CD4-positive, alpha-beta memory T cell (primary cell): ENCODE data around the gene EBF4. TPM values are rescaled to one million over a fixed set of nuclear protein-coding genes. Genes with fewer than 3 reads are reported as not detected.

Source experiments
- CTCF ChIA-PET: fragments of 350-600 bp; sonication (Branson Sonifier 250); formaldehyde crosslinking; loops from one replicate; lab custom pipeline; 2021; ENCODE audit warnings: inconsistent platforms; ENCODE audit not compliant: partially characterized antibody; lab: Charles Lee
- POLR2A ChIA-PET: fragments of 350-600 bp; sonication (Branson Sonifier 250); formaldehyde crosslinking; loops from one replicate; lab custom pipeline; 2021; ENCODE audit not compliant: partially characterized antibody; lab: Charles Lee
- DNase-seq, 5 donors: peaks; one replicate each; pipeline versions ENCODE4 v3.0.0 to v3.0.0-alpha.2; 2020 to 2022; ENCODE audit warnings: mixed read lengths in 1 of 5
- H3K27ac ChIP-seq: one replicate; pipeline ENCODE4 v1.7.0; 2013; ENCODE audit warnings: low read depth, low read length
- H3K27me3 ChIP-seq: 2 replicates; pipeline ENCODE4 v1.7.0; 2013; ENCODE audit warnings: mild to moderate bottlenecking, low read length, moderate library complexity; ENCODE audit not compliant: insufficient read depth
- H3K36me3 ChIP-seq: 2 replicates; pipeline ENCODE4 v1.7.0; 2013; ENCODE audit warnings: mild to moderate bottlenecking, low read length, moderate library complexity; ENCODE audit not compliant: insufficient read depth
- H3K4me1 ChIP-seq: 2 replicates; pipeline ENCODE4 v1.7.0; 2013; ENCODE audit warnings: mild to moderate bottlenecking, low read length, moderate library complexity; ENCODE audit not compliant: insufficient read depth
- H3K4me3 ChIP-seq, 2 donors: one replicate each; pipeline ENCODE4 v1.7.0; 2013; ENCODE audit warnings: low read length in 2 of 2, mild to moderate bottlenecking in 1 of 2
- H3K9me3 ChIP-seq, 2 donors: one replicate each; pipeline ENCODE4 v1.7.0; 2013; ENCODE audit warnings: low read length in 2 of 2, control low read depth in 1 of 2; ENCODE audit not compliant: control insufficient read depth in 1 of 2
- H3K27ac Mint-ChIP-seq, 7 donors: one replicate each; pipeline ENCODE4 v1.8.0; 2020 to 2021; ENCODE audit warnings: mixed read lengths in 7 of 7, mild to moderate bottlenecking in 6 of 7, inconsistent platforms in 3 of 7, moderate library complexity in 3 of 7
- H3K27me3 Mint-ChIP-seq, 2 donors: one replicate each; pipeline ENCODE4 v1.8.0; 2020 to 2021; ENCODE audit warnings: mixed read lengths in 2 of 2
- H3K36me3 Mint-ChIP-seq, 2 donors: one replicate each; pipeline ENCODE4 v1.8.0; 2020 to 2021; ENCODE audit warnings: mixed read lengths in 2 of 2, inconsistent platforms in 1 of 2, mild to moderate bottlenecking in 1 of 2
- H3K4me1 Mint-ChIP-seq, 4 donors: one replicate each; pipeline ENCODE4 v1.8.0; 2020 to 2021; ENCODE audit warnings: mixed read lengths in 4 of 4, mild to moderate bottlenecking in 1 of 4
- H3K4me3 Mint-ChIP-seq, 8 donors: one replicate each; pipeline ENCODE4 v1.8.0; 2020 to 2021; ENCODE audit warnings: mixed read lengths in 8 of 8, mild to moderate bottlenecking in 7 of 8, moderate library complexity in 6 of 8, inconsistent platforms in 3 of 8
- H3K9me3 Mint-ChIP-seq, 8 donors: one replicate each; pipeline ENCODE4 v1.8.0; 2020 to 2021; ENCODE audit warnings: mixed read lengths in 8 of 8, mild to moderate bottlenecking in 5 of 8, inconsistent platforms in 3 of 8, moderate library complexity in 1 of 8
- intact Hi-C: fragments of 100-400 bp; cut with micrococcal nuclease; formaldehyde crosslinking; loops from one replicate; pipeline ENCODE4 v1.15.1; 2023
- polyA plus RNA-seq, 2 donors: library from polyadenylated mRNA; unstranded; fragments of 300-500 nt; fragmentation: Illumina TruSeq; gene quantifications; one replicate each; pipeline ENCODE4 v1.2.3, GENCODE V29; 2021
- total RNA-seq, 2 experiments: library from RNA; stranded (reverse); gene quantifications; one replicate each; pipeline ENCODE4 v1.2.3, GENCODE V29; 2021

Gene EBF4
- total and polyA plus RNA-seq, 4 experiments from 2014 or later, result 0.65 to 3.1 (median 2.8) TPM; not detected in 1

- no peaks in the 10 kb centered on the region for H3K4me1 ChIP-seq
- H3K4me3 ChIP-seq, result no peak overlapping the region
- intact Hi-C loops, result no loop called here
- Mint-ChIP-seq H3K36me3 (no peaks in the 10 kb centered on the region), H3K4me3 (no peak overlapping the region), H3K27ac (no peak overlapping the region), H3K4me1 (no peaks in the 10 kb centered on the region), H3K27me3 (peaks cover 23 to 28% of the 10 kb centered on the region in 2 donors), H3K9me3 (peaks cover 0 to 4% (median 0%) of the 10 kb centered on the region in 8 donors)
- no peaks in the 10 kb centered on the region for H3K9me3 ChIP-seq
- H3K36me3 ChIP-seq, result no peaks in the 10 kb centered on the region
- H3K27ac ChIP-seq, result no peak overlapping the region
- POLR2A ChIA-PET, result no interaction called here
- peaks cover 3% of the 10 kb centered on the region for H3K27me3 ChIP-seq
- no peak for DNase-seq
- CTCF ChIA-PET, result no interaction called here
Measured at GRCh38 chr20:2783908-2784566, 91.5 kb downstream of the EBF4 start.

DNA sequence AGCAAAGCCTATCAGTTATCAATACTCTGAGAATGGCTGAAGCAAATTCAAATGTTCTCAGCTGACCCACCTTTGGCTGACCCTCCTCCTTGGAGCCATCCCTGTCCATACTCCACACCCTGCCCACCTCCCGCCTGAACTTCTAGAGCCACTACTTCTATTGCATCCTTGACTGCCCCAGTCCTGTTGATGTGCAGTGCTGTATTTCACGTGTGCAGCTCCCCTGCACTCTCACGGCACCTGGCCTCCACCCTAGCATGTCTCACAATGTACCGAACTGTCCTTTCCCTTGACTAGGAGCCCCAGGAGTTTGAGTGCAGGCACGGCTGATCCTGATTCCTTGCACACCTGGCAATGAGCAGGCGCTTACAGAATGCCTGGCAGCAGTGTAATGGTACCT lies 100.9 kb downstream of the EBF4 start:
- H3K4me1 Mint-ChIP-seq, result peaks cover 0 to 1% (median 0%) of the 10 kb centered on the region in 4 donors
- H3K9me3 Mint-ChIP-seq, result no peaks in the 10 kb centered on the region
- peaks cover 5% of the 10 kb centered on the region for H3K27me3 ChIP-seq
- no peak overlapping the region for H3K27ac ChIP-seq
- peaks cover 24 to 47% of the 10 kb centered on the region in 2 donors for H3K27me3 Mint-ChIP-seq
- no peaks in the 10 kb centered on the region for H3K36me3 Mint-ChIP-seq
- POLR2A ChIA-PET, result no interaction called here
- H3K9me3 ChIP-seq, result no peaks in the 10 kb centered on the region
- H3K27ac Mint-ChIP-seq, result no peak overlapping the region
- DNase-seq, result no peak
- no peaks in the 10 kb centered on the region for H3K4me1 ChIP-seq
- intact Hi-C loops, result no loop called here
- no peak overlapping the region for H3K4me3 Mint-ChIP-seq
- no peak overlapping the region for H3K4me3 ChIP-seq
- H3K36me3 ChIP-seq, result no peaks in the 10 kb centered on the region
- CTCF ChIA-PET, result no interaction called here

DNA sequence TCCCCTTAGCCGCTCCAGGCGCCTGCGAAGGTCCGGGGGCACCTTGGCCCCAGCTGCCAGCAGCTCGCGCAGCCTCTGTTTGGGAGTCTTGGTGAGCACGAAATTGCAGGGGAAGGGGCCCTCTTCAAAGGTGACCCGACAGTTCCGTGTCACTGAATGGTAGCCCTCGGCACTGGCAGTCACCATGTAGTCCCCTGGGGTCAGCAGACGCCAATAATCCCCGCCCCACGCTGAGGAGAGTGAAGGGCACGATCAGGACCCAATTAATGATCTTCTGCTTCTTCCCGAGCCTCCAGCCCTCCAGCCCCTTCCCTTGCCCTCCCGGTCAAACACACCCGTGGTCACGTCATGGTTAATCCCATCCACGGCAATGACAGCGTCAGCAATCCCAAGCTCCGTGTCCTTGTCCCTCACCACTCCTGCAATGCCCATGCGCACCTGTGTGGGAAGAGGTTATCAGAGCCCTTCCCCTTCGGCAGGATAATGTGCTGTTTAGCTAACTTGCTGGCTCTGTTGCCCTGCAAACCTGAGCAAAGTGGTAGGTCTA lies 101.7 kb downstream of the EBF4 start:
- H3K4me1 Mint-ChIP-seq, result peaks cover 2 to 5% (median 5%) of the 10 kb centered on the region in 4 donors
- H3K4me3 Mint-ChIP-seq, result no peak overlapping the region
- Histone ChIP-seq H3K4me3 (no peak overlapping the region), H3K36me3 (no peaks in the 10 kb centered on the region), H3K27me3 (no peaks in the 10 kb centered on the region), H3K9me3 (no peaks in the 10 kb centered on the region), H3K4me1 (peaks cover 3% of the 10 kb centered on the region), H3K27ac (no peak overlapping the region)
- H3K27me3 Mint-ChIP-seq, result peaks cover 25 to 53% of the 10 kb centered on the region in 2 donors
- intact Hi-C loops, result no loop called here
- H3K36me3 Mint-ChIP-seq, result no peaks in the 10 kb centered on the region
- CTCF ChIA-PET, result no interaction called here
- POLR2A ChIA-PET, result interaction anchor here (0.7 kb wide), 1 partner anchor 14 kb away, joined by 3 read pairs; no protein-coding TSS in a partner anchor
- DNase-seq, result no peak
- H3K27ac Mint-ChIP-seq, result no peak overlapping the region
- H3K9me3 Mint-ChIP-seq, result no peaks in the 10 kb centered on the region

DNA sequence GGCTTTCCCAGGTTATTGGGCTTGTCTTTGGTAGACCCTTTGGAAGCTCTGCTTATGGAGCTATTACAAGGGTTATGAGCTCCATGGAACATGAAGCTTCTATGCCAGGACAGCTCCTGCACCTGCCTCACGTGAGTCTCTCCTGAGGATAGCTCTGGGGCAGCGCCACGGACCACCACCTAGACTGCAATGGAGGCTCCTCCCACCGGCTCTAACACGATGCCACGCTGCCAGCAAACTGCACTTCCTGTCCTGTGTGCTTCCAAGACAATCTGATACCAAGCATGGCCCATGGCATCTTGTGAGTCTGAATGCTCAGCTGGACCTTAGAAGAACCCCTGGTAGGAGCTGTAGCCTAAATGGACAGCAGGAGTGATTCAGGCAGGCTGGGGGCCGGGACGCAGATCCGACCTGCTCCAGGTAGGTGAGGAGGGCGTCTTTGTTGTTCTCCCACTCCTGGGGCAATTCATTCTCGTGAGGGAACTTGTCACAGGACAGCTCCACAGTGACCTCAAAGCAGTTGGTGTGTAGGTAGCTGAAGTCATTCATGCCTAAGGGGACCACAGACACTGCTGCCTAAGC lies 102.4 kb downstream of the EBF4 start:
- H3K4me1 ChIP-seq, result peaks cover 10% of the 10 kb centered on the region
- Mint-ChIP-seq H3K27me3 (peaks cover 29 to 56% of the 10 kb centered on the region in 2 donors), H3K4me1 (peaks cover 8 to 12% (median 11%) of the 10 kb centered on the region in 4 donors), H3K36me3 (no peaks in the 10 kb centered on the region), H3K4me3 (no peak overlapping the region), H3K9me3 (peaks cover 0 to under 1% (median 0%) of the 10 kb centered on the region in 8 donors), H3K27ac (no peak overlapping the region)
- H3K4me3 ChIP-seq, result no peak overlapping the region
- intact Hi-C loops, result no loop called here
- no peaks in the 10 kb centered on the region for H3K36me3 ChIP-seq
- H3K27me3 ChIP-seq, result peaks cover 4% of the 10 kb centered on the region
- CTCF ChIA-PET, result no interaction called here
- no peak overlapping the region for H3K27ac ChIP-seq
- POLR2A ChIA-PET, result interaction anchor here (0.7 kb wide), 1 partner anchor 13 kb away, joined by 3 read pairs; no protein-coding TSS in a partner anchor
- H3K9me3 ChIP-seq, result no peaks in the 10 kb centered on the region
- no peak for DNase-seq

- Mint-ChIP-seq H3K9me3 (peaks cover 0 to 2% (median 0%) of the 10 kb centered on the region in 8 donors), H3K4me1 (peaks cover 10 to 15% (median 14%) of the 10 kb centered on the region in 4 donors), H3K27ac (no peak overlapping the region), H3K27me3 (peaks cover 30 to 59% of the 10 kb centered on the region in 2 donors), H3K36me3 (no peaks in the 10 kb centered on the region), H3K4me3 (no peak overlapping the region)
- H3K27ac ChIP-seq, result no peak overlapping the region
- ChIA-PET POLR2A (no interaction called here), CTCF (no interaction called here)
- intact Hi-C loops, result no loop called here
- H3K36me3 ChIP-seq, result no peaks in the 10 kb centered on the region
- H3K4me3 ChIP-seq, result no peak overlapping the region
- DNase-seq, result no peak
- H3K4me1 ChIP-seq, result peaks cover 12% of the 10 kb centered on the region
- H3K9me3 ChIP-seq, result no peaks in the 10 kb centered on the region
- H3K27me3 ChIP-seq, result peaks cover 5% of the 10 kb centered on the region
Measured at GRCh38 chr20:2795451-2795850, 102.9 kb downstream of the EBF4 start.

- H3K4me3 Mint-ChIP-seq, result no peak overlapping the region
- H3K9me3 ChIP-seq, result no peaks in the 10 kb centered on the region
- peaks cover 18% of the 10 kb centered on the region for H3K4me1 ChIP-seq
- POLR2A ChIA-PET, result no interaction called here
- DNase-seq, result no peak
- no peaks in the 10 kb centered on the region for H3K36me3 Mint-ChIP-seq
- no peak overlapping the region for H3K27ac Mint-ChIP-seq
- no peak overlapping the region for H3K27ac ChIP-seq
- H3K27me3 Mint-ChIP-seq, result peaks cover 35 to 64% of the 10 kb centered on the region in 2 donors
- peaks cover 0 to 2% (median 0%) of the 10 kb centered on the region in 8 donors for H3K9me3 Mint-ChIP-seq
- H3K4me1 Mint-ChIP-seq, result peaks cover 16 to 22% (median 19%) of the 10 kb centered on the region in 4 donors
- H3K27me3 ChIP-seq, result peaks cover 9% of the 10 kb centered on the region
- H3K36me3 ChIP-seq, result no peaks in the 10 kb centered on the region
- CTCF ChIA-PET, result no interaction called here
- H3K4me3 ChIP-seq, result no peak overlapping the region
- intact Hi-C loops, result no loop called here
Measured at GRCh38 chr20:2796011-2796660, 103.6 kb downstream of the EBF4 start.
